GM18907 (cell line): ENCODE measurements around the gene LRBA.
"Not testable (repeated sequence)": the region's sequence is repeated elsewhere in the genome, so short reads cannot be mapped to it uniquely, and the experiment has no call there.

Experiments
- ATAC-seq: cut with Tn5 transposase; IDR thresholded peaks from one replicate; pipeline ENCODE4 v1.9.1; 2021; ENCODE audit warnings: mild to moderate bottlenecking, moderate library complexity; ENCODE audit not compliant: unreplicated experiment

Gene LRBA

DNA sequence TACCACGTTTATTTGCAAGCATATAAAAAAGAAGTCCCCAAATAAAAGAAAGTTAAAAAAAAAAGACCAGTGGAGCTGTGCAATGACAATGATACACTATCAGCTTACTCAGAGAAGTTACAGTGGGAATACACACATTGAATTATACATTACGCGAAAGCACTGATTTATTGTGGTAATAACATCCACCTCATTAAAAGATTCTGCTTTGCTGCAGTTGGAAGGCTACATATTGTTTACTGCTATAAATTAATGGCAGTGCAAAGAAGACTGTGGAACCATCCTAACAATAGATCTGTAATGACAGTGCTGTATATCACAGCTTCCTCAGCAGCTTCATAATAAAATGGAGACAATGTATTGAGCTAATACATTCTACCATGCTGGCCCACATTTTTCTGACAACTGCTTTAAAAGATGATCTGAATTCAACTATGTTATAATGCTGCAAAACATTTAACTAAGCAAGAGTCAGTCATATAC is 575.6 kb downstream of the LRBA start:
- ATAC-seq, result no peak

DNA sequence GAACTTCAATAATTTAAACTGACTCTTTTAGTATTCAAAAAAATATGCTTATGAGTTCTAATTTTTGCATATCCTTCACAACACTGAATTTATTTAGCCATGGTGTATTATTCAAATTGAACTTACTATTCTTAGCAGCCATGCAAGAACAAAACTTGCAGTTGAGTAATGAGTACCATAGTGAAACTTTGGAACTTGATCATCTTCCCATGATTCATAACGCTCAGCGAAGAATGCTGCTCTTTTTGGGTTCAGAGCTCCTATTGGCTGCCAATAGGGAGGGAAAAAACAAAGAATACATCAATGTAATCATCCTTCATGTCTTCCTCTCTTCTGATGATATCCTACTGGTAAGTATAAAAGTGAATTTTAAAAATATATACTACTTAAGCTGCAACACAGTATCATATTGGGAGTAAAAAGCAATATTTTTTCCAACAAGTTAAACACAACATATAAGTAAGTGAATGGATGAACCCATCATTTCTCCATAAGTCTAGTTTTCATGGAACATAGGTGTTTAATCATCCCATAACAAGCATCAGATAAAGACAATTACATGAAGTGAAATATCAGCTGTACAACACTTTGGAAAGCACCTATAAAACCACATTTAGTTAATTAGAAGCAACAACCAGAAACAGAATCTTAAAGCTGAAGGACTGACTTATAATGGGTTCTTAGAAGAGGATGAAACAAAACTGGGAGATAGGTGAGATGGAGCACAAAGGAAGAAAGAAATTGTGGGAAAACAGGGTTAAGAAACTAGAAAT is 578.3 kb downstream of the LRBA start:
- no peak for ATAC-seq

DNA sequence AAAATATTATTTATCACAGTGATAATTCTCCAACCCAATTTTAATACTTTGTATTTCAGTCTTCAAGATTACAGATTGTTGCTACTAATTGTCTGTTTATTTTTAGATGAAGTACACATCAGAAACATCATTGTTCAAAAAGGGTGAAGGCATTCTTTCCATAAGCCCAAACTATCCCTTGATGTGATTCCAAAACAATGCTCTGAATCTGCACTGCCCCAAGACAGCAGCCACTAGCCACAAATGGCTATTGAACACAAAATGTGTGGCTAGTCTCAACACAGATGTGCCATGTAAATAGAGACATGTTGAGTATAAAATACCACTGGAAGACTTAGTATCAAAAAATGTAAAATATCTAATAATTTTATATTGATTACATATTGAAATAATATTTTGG is 583.9 kb downstream of the LRBA start:
- ATAC-seq, result no peak

DNA sequence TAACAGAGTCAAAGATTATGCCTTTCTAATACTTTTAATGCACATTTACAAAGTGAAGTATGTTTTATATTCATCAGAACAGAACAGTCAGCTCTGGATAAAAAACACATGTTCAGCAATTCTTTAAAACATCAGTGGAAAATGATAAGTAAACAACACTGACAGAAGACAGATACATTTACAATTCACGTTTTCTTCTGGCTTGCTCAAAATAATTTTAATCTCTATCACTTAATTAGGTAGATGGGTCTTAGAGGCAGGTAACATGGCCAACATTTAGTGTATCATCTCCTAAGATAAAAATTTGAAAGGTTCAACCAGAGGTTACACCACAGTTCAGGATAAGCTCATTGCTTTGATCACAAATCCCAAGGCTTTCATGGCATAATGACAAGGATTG is 589.9 kb downstream of the LRBA start:
- ATAC-seq, result no peak

DNA sequence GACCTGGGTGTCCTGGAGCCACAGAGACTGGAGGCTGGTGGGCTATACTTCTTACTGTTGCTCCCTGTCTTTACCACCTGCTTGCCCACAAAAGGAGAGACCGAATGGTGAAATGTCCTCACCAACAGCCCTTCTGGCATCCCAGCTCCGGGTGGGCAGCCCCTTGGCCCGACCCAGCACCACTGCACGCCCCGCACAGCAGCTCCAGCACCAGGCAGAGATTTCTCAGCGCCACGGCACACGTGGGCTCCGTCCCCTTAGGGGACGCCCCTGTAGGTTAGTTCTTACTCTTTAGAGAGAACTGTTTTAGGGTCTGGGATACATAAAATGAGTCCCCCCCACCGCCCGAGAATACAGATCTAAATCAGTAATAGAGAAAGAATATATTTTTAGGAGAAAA is 591.6 kb downstream of the LRBA start:
- no peak for ATAC-seq

DNA sequence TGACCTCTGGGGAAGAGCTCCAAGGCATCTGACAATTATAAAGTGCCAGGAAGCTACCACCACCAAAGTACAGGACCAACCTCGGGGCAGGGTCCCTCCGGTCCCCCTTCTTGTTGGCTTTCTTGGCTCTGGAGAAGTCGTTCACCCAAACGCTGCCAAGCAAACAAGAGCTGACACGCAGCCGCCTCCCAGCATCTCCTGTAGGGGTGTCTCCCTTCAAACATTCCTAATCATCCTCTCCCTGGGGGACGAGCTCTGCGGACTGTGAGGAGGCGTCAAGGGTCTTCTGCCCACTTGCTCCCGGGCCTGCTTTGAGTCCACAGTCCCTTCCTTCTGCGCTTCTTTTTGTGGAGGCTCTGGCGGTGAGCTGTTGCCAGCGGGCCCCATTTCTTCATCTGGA is 592.0 kb downstream of the LRBA start:
- no peak for ATAC-seq

DNA sequence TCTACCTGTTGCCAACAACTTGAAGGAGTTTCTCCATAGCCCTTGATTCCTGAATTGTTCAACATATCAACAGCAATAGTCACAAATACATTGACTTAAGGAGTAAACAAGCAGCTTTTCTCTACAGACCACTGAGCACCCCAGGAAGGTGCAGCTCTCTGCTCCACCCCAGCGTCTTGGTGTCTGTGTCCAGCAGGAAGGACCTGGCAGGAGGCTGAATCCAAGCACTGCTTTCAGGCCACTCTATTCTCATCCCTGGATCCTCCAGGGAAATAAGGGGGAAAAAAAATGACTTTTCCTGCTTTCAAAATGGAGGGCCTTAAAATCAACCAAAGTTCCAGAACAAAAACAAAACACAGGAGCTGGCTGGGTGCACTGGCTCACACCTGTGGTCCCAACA is 593.5 kb downstream of the LRBA start:
- ATAC-seq, result no peak

DNA sequence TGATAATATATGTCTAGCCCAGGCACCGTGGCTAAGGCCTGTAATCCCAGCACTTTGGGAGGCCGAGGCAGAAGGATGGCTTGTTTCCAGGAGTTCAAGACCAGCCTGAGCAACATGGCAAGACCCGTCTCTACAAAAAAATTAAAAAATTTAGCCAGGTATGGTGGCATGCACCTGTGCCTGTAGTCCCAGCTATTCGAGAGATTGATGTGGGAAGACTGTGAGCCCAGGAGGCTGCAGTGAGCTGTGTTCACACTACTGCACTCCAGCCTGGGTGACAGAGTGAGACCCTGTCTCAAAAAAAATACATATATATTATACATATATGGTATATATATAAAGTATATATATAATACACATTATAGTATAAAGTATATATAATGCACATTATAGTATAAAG is 595.1 kb downstream of the LRBA start:
- ATAC-seq, result no peak

DNA sequence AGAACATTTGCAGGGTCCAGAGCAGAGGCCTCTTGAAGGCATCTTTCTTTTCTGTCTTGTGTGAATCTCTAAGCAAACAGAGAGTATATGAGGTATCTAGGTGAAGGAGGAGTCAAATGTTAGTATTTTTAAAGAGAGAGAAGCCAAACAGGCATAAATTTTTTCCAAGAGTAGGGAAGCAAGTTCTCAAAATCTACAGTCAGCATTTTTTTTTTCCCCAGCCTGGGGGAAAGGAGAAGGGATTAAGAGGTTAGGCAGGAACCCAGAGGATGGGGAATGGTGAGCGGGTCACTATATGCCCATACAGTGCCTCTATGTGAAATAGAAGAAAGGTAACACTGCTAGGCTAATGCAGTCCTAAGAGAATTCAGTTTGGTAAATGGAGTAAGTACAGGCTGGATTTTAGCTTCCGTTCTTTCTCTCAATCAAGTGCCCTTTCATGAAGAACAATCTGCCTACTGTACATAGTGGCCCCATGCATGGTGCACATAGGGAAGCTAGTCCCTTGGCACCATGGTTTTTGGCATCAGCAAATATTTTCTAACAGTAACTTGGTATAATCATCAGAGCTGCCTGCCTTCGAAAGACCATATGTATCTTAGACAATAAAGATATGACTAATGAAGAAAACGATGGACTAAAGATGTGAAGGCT is 596.2 kb downstream of the LRBA start:
- ATAC-seq, result no peak

DNA sequence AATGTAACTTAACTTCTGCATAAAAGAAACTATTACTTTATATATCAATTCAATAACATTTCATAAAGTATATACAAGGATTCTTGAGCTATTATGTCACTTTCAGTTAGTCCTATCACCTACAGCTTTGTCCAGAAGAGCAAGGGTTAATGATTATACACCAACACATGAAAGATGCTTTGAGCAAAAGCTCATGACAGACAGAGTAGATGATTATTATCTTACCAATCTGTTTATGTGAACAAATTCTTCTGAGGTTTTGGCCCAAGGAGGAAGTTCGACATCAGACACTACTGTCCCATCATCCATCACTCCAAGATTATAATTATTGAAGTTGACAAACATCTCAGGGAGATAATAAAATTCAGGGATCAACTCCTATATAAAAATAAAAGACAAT is 599.9 kb downstream of the LRBA start:
- ATAC-seq, result no peak

DNA sequence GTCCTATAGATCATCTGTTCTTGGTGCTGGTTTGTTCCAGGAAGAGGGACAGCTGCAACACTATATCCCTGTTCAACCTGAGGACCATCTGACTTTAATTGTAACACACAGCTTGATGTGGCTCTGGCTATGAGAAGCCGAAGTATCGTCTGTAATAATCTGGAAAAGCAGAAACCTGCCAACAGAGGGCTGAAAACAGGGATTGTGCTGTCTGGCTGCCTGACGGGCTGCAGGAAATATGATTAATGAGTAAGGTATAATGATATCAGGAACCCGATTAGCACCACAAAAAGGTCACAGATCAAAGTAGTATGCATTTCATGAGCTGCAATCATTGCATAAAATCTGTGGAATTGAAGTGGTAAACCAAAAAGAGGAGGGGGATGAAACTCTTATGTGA is 603.6 kb downstream of the LRBA start:
- no peak for ATAC-seq

DNA sequence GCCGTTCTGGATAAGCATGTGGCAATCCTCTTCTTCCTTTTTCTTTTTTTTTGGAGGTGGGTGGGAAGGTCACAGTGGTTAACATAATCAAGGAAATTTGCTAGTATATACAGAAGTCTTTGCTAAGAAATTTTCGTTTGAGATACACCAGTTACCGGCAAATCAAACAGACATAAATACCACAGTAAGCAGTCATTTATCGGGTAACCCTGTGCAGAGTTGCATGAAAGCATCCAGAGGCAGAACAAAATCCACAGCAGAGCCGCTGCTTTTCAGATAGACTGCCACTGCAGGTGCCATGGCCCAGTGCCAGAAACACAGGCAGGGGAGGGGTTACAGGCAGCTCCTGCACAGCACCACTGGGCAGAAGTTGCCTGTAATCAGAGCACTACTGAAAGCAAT is 612.2 kb downstream of the LRBA start:
- ATAC-seq, result peak; percentile 80

DNA sequence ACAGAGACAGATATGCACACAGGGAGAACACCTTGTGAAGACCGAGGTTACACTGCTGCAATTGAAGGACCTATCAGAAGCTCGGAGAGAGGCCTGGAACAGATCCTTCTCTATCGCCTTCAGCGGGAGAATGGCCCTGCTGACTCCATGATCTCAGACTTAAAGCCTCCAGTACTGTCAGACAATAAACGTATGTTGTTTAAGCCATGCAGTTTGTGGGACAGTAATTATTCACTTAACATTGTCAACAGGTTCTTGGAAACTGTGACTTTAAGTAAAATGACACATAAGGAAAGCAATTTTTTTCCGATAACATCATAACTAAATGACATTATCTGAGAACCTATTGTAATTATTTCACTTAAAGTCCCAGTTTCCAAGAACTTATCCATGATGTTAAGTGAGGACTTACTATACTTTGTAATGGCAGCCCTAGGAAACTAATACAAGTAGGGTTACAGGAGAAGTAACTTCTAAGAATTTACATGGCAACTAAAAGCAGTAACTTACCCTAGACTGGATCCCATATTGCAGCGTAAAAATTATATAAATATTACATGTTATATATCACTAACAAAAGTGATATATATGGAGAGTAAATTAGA is 613.9 kb downstream of the LRBA start:
- ATAC-seq, result no peak

DNA sequence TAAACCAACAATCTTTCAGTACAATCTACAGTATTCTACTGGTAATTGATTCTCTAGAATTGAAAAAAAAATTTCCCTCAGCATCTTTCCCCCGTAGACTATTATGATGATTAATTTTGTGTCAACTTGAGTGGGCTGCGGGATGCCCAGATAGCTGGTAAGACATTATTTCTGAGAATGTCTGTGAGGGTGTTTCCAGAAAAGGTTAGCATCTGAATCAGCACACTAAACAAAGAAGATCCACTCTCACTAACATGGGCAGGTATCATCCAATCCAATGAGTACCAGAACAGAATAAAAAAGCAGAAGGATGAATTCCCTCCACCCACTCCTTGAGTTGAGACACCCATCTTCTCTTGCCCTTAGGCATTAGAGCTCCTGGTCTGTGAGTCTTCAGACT is 619.2 kb downstream of the LRBA start:
- ATAC-seq, result no peak

DNA sequence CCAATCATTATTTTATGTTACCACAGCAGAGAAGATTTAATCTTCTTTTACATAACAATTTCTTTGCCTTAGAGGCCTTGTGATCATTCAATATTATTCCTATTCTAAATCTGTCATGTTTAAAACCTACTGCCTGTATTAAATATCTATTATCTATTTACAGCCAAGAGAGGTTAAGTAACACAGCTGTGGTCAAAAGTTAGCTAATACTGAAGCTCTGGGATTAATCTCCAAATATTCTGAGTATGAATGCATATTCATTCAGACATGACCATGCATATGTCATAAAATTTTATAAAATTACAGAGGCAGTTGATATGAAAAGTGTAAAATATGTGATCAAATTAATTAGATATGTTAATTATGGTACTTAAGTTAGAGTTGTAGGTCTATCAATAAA is 621.0 kb downstream of the LRBA start:
- no peak for ATAC-seq

DNA sequence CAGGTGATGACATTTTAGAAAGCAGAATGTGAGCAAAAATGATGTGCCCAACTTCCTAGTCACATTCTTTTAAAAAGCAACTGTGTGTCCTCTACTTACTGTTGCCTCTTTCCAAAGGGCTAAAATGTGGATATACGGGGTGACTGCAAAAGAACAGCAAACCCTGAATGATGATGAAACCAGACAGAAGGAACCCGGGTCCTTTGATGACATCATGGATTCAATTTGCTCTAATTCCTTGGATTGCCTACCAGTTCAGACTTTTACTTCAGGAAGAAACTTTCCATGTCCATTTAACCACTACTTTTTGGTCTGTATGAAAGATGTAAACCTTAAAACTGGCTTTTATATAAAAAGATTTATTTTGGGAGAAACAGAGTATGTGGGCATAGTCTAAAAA is 624.0 kb downstream of the LRBA start:
- ATAC-seq, result no peak

DNA sequence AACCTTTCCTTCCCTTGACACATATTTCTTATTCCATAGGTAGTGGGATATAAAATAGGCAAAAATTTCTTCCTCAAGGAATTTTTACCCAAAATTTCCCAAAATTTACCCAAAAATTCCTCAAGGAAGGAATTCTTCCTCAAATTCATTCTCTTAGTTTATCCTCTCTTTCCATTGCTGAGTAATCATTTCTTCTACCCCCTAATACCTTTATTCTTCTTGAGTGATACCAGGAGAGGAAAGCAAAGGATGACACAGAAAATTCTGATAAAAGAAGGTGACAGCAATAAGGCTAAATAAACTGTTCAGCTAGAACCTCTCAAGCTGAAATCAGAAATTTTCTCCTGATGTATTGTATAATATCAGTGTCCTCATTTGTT is 624.6 kb downstream of the LRBA start:
- no peak for ATAC-seq

DNA sequence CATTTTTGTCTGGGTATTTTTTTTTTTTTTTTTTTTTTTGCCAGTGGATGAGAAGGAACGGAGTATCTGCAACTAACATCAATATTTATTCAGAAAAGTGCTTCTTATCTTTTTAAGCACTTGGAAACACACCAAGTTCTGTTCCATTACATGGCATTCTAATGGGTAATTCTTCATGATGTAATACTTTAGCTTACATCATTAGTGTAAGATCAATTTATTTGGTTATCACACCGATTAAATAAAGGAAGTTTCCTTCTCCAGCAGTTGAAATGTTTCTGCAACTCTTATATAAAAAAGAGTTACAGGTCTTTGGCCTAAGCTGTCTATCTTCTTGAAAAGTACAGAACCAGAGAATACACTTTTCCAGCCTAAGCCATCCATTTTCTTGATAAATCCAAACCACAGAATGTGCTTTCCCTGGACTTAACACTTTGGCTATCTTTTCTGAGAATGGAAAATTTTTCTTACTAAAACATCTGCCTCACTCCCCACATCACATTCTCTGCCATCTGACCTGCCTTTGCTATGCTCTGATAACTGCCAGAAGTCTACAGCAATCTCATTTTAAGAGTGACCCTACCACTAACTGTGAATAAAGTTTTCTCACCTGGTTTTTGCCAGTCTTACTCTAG is 625.1 kb downstream of the LRBA start:
- ATAC-seq, result no peak

DNA sequence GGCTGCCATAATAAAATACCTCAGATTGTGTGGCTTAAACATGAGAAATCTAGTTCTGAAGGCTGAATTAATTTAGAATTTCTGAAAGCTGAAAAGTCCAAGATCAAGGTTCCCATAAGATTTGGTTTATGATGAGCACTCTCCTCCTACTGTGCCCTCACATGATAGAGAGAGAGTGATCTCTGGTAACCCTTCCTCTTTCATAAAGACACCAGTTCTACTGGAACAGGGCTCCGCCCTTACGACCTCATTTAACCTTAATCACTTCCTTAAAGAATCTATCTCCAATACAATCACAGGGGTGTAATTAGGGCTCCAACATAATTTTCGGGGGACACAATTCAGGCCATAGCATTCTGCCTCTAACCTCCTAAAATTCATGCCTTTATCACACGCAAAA is 627.1 kb downstream of the LRBA start:
- no peak for ATAC-seq

DNA sequence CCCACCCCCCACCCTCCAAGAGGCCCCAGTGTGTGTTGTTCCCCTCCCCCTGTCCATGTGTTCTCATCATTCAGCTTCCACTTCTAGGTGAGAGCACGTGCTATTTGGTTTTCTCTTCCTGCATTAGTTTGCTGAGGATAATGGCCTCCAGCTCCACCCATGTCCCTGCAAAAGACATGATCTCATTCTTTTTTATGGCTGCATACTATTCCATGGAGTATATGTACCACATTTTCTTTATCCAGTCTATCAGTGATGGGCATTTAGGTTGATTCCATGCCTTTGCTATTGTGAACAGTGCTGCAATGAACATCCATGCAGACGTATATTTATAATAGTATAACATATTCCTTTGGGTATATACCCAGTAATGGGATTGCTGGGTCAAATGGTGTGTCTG is 628.7 kb downstream of the LRBA start:
- not testable (repeated sequence) for ATAC-seq

DNA sequence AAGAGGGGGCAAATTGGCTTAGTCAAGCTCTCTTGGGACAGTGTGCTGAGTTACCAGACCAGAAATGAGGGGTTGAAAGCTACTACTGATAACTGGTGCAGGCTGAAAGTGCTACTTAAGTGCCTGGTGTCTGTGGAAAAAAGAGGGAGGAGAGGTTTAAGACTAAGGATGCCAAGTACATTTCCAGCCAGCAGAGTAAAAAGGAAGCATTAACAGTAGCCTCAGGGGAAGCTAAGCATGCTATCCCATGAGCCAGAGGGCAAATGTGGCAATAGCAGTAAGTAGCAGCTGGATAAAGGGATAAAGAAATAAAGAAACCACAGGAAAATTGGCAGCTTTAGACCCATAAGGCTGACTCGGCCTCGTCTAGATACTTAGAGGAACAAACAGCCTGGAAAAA is 629.5 kb downstream of the LRBA start:
- no peak for ATAC-seq

DNA sequence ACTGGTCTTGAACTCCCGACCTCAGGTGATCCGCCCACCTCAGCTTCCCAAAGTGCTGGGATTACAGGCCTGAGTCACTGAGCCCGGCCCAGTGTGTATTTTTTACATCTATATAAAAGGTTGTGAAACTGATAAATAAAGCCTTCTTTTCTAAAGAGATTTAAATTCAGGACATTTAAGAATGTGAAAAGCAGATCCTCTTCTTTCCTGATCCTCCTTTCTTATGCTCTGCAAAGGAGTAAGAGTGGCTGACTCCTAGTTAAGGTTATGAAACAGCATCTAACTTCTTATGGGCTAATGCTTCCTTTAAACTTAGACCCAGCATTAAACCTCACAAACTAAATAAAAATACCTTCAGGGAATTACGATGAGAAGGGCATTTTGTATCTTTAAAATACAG is 630.8 kb downstream of the LRBA start:
- no peak for ATAC-seq
